ENCODE data around the gene RAMAC. TPM values are rescaled to one million over a fixed set of nuclear protein-coding genes. Genes with fewer than 3 reads are reported as not detected.

RAMAC gene
- total RNA-seq, 3 donors from 2014 or later (not counting 1 experiment from before 2014, with no cell fraction given), result 15.4 to 27.2 (median 25.7) TPM

DNA sequence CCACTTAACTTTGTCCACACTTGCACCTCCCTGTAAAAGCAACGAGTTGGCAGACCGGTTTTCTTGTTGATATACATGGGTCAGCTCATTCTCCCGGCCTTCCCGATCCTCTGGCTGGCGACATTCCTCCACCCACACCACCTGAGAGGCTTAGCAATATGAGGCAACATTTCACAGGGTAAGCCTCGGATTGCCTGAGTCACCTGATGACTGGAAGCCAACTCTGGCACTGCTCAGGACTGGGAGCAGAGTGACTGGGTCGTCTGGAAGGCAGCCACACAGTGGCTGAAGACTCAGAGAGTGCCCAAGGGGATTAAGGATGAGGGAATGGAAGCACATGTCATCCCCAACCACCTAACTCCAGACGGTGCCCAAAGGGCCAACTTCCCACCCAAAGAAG, 43.3 kb upstream of the RAMAC start:
- Histone ChIP-seq H3K36me3 (ENCODE audit: control insufficient read depth, insufficient read depth, low read length) (no peaks in the 10 kb centered on the region), H3K9me3 (ENCODE audit: control insufficient read depth, insufficient read depth, low read length) (no peaks in the 10 kb centered on the region), H3K4me3 (ENCODE audit: low read length) (no peak overlapping the region), H3K27me3 (ENCODE audit: control insufficient read depth, insufficient read depth, low read length) (no peaks in the 10 kb centered on the region), H3K27ac (ENCODE audit: low read length) (no peak overlapping the region), H3K4me1 (ENCODE audit: control insufficient read depth, insufficient read depth, low read length) (no peaks in the 10 kb centered on the region)
- no peak overlapping the region for H3K27ac Mint-ChIP-seq
- H3K4me3 Mint-ChIP-seq, result no peak overlapping the region
- no peak for ATAC-seq
- intact Hi-C loops (cut with micrococcal nuclease), result no loop called here
- DNase-seq, result no peak
- H3K4me1 Mint-ChIP-seq, result no peaks in the 10 kb centered on the region
- WGBS (ENCODE audit: insufficient coverage), result 85% methylated on average over 7 of the region's 8 CpGs
- H3K36me3 Mint-ChIP-seq, result no peaks in the 10 kb centered on the region
- no peak for TF ChIP-seq CTCF (IDR thresholded peaks at IDR 0.05)
- peaks cover 0 to 8% of the 10 kb centered on the region in 2 donors for H3K27me3 Mint-ChIP-seq (ENCODE audit: low read depth in 2 of 2)
- no peaks in the 10 kb centered on the region for H3K9me3 Mint-ChIP-seq

- Mint-ChIP-seq H3K36me3 (no peaks in the 10 kb centered on the region), H3K27ac (no peak overlapping the region)
- H3K9me3 ChIP-seq (ENCODE audit: control insufficient read depth, insufficient read depth, low read length), result no peaks in the 10 kb centered on the region
These were observed 42.8 kb upstream of the RAMAC start for GRCh38 chr15:82943176-82943575.

GRCh38 chr15:82944056-82944455, 42.0 kb upstream of the RAMAC start:
- no peaks in the 10 kb centered on the region for H3K36me3 Mint-ChIP-seq
- no peaks in the 10 kb centered on the region for H3K4me1 Mint-ChIP-seq
- H3K9me3 ChIP-seq (ENCODE audit: control insufficient read depth, insufficient read depth, low read length), result no peaks in the 10 kb centered on the region
- H3K4me3 Mint-ChIP-seq, result no peak overlapping the region
- WGBS (ENCODE audit: insufficient coverage), result 88% methylated on average over 5 of the region's 5 CpGs
- no peak for ATAC-seq
- intact Hi-C loops (cut with micrococcal nuclease), result no loop called here
- no peaks in the 10 kb centered on the region for H3K4me1 ChIP-seq (ENCODE audit: control insufficient read depth, insufficient read depth, low read length)
- TF ChIP-seq CTCF (IDR thresholded peaks at IDR 0.05), result no peak
- H3K4me3 ChIP-seq (ENCODE audit: low read length), result no peak overlapping the region
- no peaks in the 10 kb centered on the region for H3K9me3 Mint-ChIP-seq
- no peaks in the 10 kb centered on the region for H3K27me3 ChIP-seq (ENCODE audit: control insufficient read depth, insufficient read depth, low read length)
- peaks cover 0 to 8% of the 10 kb centered on the region in 2 donors for H3K27me3 Mint-ChIP-seq (ENCODE audit: low read depth in 2 of 2)
- no peak for DNase-seq
- H3K36me3 ChIP-seq (ENCODE audit: control insufficient read depth, insufficient read depth, low read length), result no peaks in the 10 kb centered on the region
- H3K27ac Mint-ChIP-seq, result no peak overlapping the region
- no peak overlapping the region for H3K27ac ChIP-seq (ENCODE audit: low read length)

More at GRCh38 chr15:82943176-82943575, 42.8 kb upstream of the RAMAC start:
- Mint-ChIP-seq H3K4me3 (no peak overlapping the region), H3K27me3 (ENCODE audit: low read depth in 2 of 2) (peaks cover 0 to 8% of the 10 kb centered on the region in 2 donors), H3K9me3 (no peaks in the 10 kb centered on the region), H3K4me1 (no peaks in the 10 kb centered on the region)
- intact Hi-C loops (cut with micrococcal nuclease), result no loop called here
- H3K27me3 ChIP-seq (ENCODE audit: control insufficient read depth, insufficient read depth, low read length), result no peaks in the 10 kb centered on the region
- 86% methylated on average over 2 of the region's 3 CpGs for whole genome bisulfite sequencing (ENCODE audit: insufficient coverage)
- no peaks in the 10 kb centered on the region for H3K36me3 ChIP-seq (ENCODE audit: control insufficient read depth, insufficient read depth, low read length)
- no peak for DNase-seq
- H3K4me1 ChIP-seq (ENCODE audit: control insufficient read depth, insufficient read depth, low read length), result no peaks in the 10 kb centered on the region
- no peak overlapping the region for H3K4me3 ChIP-seq (ENCODE audit: low read length)
- no peak overlapping the region for H3K27ac ChIP-seq (ENCODE audit: low read length)
- ATAC-seq, result no peak
- TF ChIP-seq CTCF (IDR thresholded peaks at IDR 0.05), result no peak

GRCh38 chr15:82944821-82945220, 41.2 kb upstream of the RAMAC start:
- H3K9me3 Mint-ChIP-seq, result no peaks in the 10 kb centered on the region
- Histone ChIP-seq H3K9me3 (ENCODE audit: control insufficient read depth, insufficient read depth, low read length) (no peaks in the 10 kb centered on the region), H3K36me3 (ENCODE audit: control insufficient read depth, insufficient read depth, low read length) (no peaks in the 10 kb centered on the region), H3K27me3 (ENCODE audit: control insufficient read depth, insufficient read depth, low read length) (no peaks in the 10 kb centered on the region), H3K4me1 (ENCODE audit: control insufficient read depth, insufficient read depth, low read length) (no peaks in the 10 kb centered on the region), H3K4me3 (ENCODE audit: low read length) (no peak overlapping the region), H3K27ac (ENCODE audit: low read length) (no peak overlapping the region)
- H3K27me3 Mint-ChIP-seq (ENCODE audit: low read depth in 2 of 2), result peaks cover 0 to 8% of the 10 kb centered on the region in 2 donors
- ATAC-seq (no peak), DNase-seq (no peak)
- 56% methylated on average over 5 of the region's 5 CpGs for WGBS (ENCODE audit: insufficient coverage)
- no peak overlapping the region for H3K4me3 Mint-ChIP-seq
- no peaks in the 10 kb centered on the region for H3K36me3 Mint-ChIP-seq
- no peaks in the 10 kb centered on the region for H3K4me1 Mint-ChIP-seq
- no peak overlapping the region for H3K27ac Mint-ChIP-seq
- no peak for TF ChIP-seq CTCF (IDR thresholded peaks at IDR 0.05)
- intact Hi-C loops (cut with micrococcal nuclease), result no loop called here

Data from natural killer cell (primary cell).